HG02884 (cell line): Measurements from ENCODE around the gene FAM13A.
"Not testable (repeated sequence)": the region's sequence is repeated elsewhere in the genome, so short reads cannot be mapped to it uniquely, and the experiment has no call there.

Experiments
- ATAC-seq: cut with Tn5 transposase; IDR thresholded peaks from one replicate; pipeline ENCODE4 v1.9.1; 2021; ENCODE audit warnings: mild to moderate bottlenecking, moderate library complexity; ENCODE audit not compliant: unreplicated experiment

The FAM13A gene

GRCh38 chr4:89044147-89044900, 12.7 kb downstream of the FAM13A start:
- no peak for ATAC-seq

GRCh38 chr4:89042055-89042454, 14.9 kb downstream of the FAM13A start:
- ATAC-seq, result no peak

- no peak for ATAC-seq
These were observed 17.2 kb downstream of the FAM13A start for GRCh38 chr4:89039730-89040338.

- ATAC-seq, result no peak
These were observed 20.4 kb downstream of the FAM13A start for GRCh38 chr4:89036535-89036934.

GRCh38 chr4:89031272-89031671, 25.7 kb downstream of the FAM13A start:
- no peak for ATAC-seq

GRCh38 chr4:89029591-89029990, 27.4 kb downstream of the FAM13A start:
- ATAC-seq, result no peak

GRCh38 chr4:89026542-89026941, 30.4 kb downstream of the FAM13A start:
- no peak for ATAC-seq

GRCh38 chr4:89024051-89024675, 32.8 kb downstream of the FAM13A start:
- ATAC-seq, result peak; percentile 96

GRCh38 chr4:89023140-89023539, 33.8 kb downstream of the FAM13A start:
- ATAC-seq, result no peak

- no peak for ATAC-seq
These were observed 34.4 kb downstream of the FAM13A start for GRCh38 chr4:89022426-89023128.

- ATAC-seq, result no peak
These were observed 35.3 kb downstream of the FAM13A start for GRCh38 chr4:89021684-89022083.

- no peak for ATAC-seq
These were observed 35.9 kb downstream of the FAM13A start for GRCh38 chr4:89021062-89021461.

GRCh38 chr4:89014897-89015296, 42.1 kb downstream of the FAM13A start:
- ATAC-seq, result not testable (repeated sequence)

GRCh38 chr4:89009761-89010369, 47.1 kb downstream of the FAM13A start:
- no peak for ATAC-seq

GRCh38 chr4:89009115-89009514, 47.9 kb downstream of the FAM13A start:
- ATAC-seq, result no peak

- no peak for ATAC-seq
These were observed 48.8 kb downstream of the FAM13A start for GRCh38 chr4:89008166-89008565.

GRCh38 chr4:89007338-89007939, 49.5 kb downstream of the FAM13A start:
- no peak for ATAC-seq

GRCh38 chr4:89006307-89006706, 50.7 kb downstream of the FAM13A start:
- no peak for ATAC-seq

- not testable (repeated sequence) for ATAC-seq
These were observed 51.9 kb downstream of the FAM13A start for GRCh38 chr4:89005066-89005465.

GRCh38 chr4:89001647-89002445, 55.1 kb downstream of the FAM13A start:
- no peak for ATAC-seq
